Endothelial cell of umbilical vein (primary cell): Measurements from ENCODE around the gene FILIP1L.

ENCODE experiments used
- CTCF ChIP-seq, 2 donors: IDR thresholded peaks; 1 replicate in 1 of 2; 2 replicates in 1 of 2; pipeline ENCODE4 v1.5.1; 2011; ENCODE audit warnings: low read length in 2 of 2, mild to moderate bottlenecking in 2 of 2, moderate library complexity in 2 of 2, control low read depth in 1 of 2, inconsistent platforms in 1 of 2, low read depth in 1 of 2; ENCODE audit not compliant: insufficient read depth in 1 of 2; ENCODE audit errors: extremely low read depth in 1 of 2
- JUN ChIP-seq: IDR thresholded peaks from 2 replicates; pipeline ENCODE4 v1.6.1; 2011; ENCODE audit warnings: borderline replicate concordance, low read depth; ENCODE audit not compliant: insufficient read length, insufficient read depth

GRCh38 chr3:99855900-99856299, 258.4 kb downstream of the FILIP1L start:
- no peak for TF ChIP-seq CTCF (IDR thresholded peaks at IDR 0.05; ENCODE audit: extremely low read depth in 1 of 2, insufficient read depth in 1 of 2, low read depth in 1 of 2, low read length in 2 of 2)
- no peak for TF ChIP-seq JUN
